B cell (primary cell): ENCODE measurements around the gene CPA4. TPM values are rescaled to one million over a fixed set of nuclear protein-coding genes. Genes with fewer than 3 reads are reported as not detected.

Experiments used
- ATAC-seq: fragments of 200-7000 bp; cut with Tn5 transposase; one replicate; pipeline ENCODE4 v1.10.0; 2021; ENCODE audit warnings: low read depth, mild to moderate bottlenecking, moderate number of reproducible peaks, moderate library complexity
- CTCF ChIA-PET: fragments of 350-600 bp; sonication (Branson Sonifier 250); formaldehyde crosslinking; loops from one replicate; lab custom pipeline; 2021; ENCODE audit warnings: antibody characterized with exemption, inconsistent platforms; lab: Charles Lee
- POLR2A ChIA-PET: fragments of 350-600 bp; sonication (Branson Sonifier 250); formaldehyde crosslinking; loops from one replicate; lab custom pipeline; 2021; ENCODE audit warnings: antibody characterized with exemption; lab: Charles Lee
- DNase-seq: peaks from one replicate; pipeline ENCODE4 v3.0.0; 2013
- H2AFZ ChIP-seq: 2 replicates; pipeline ENCODE4 v1.6.1; 2012; ENCODE audit warnings: mild to moderate bottlenecking, low read depth, low read length; ENCODE audit not compliant: insufficient read depth, poor library complexity, severe bottlenecking
- H3K27ac ChIP-seq, 2 donors: 1 replicate in 1 of 2; 2 replicates in 1 of 2; pipeline ENCODE4 v1.5.1; 2012 to 2013; ENCODE audit warnings: low read length in 2 of 2, mild to moderate bottlenecking in 2 of 2, moderate library complexity in 1 of 2
- H3K27me3 ChIP-seq, 4 experiments: fragments of 200-600 bp in 1 of 4; sonication (generic) in 1 of 4; replicated peaks in 1 of 4; 1 replicate in 2 of 4; 2 replicates in 2 of 4; pipeline versions ENCODE4 v1.6.1 to v1.7.0; 2013 to 2016; ENCODE audit warnings: low read length in 3 of 4, mild to moderate bottlenecking in 2 of 4, mixed read lengths in 1 of 4, moderate library complexity in 1 of 4; ENCODE audit not compliant: insufficient read depth in 4 of 4, control insufficient read depth in 3 of 4; ENCODE audit errors: control extremely low read depth in 1 of 4
- H3K36me3 ChIP-seq, 2 experiments: replicated peaks in 1 of 2; 1 replicate in 1 of 2; 2 replicates in 1 of 2; pipeline versions ENCODE4 v1.6.1 to v1.7.1; 2013; ENCODE audit warnings: low read length in 1 of 2; ENCODE audit not compliant: insufficient read depth in 2 of 2, control insufficient read depth in 1 of 2; ENCODE audit errors: control extremely low read depth in 1 of 2, extremely low read depth in 1 of 2
- H3K4me1 ChIP-seq, 2 donors: fragments of 200-600 bp in 1 of 2; sonication (generic) in 1 of 2; 1 replicate in 1 of 2; 2 replicates in 1 of 2; pipeline versions ENCODE4 v1.5.1 to v1.6.1; 2013 to 2017; ENCODE audit warnings: low read length in 2 of 2; ENCODE audit not compliant: control insufficient read depth in 2 of 2, insufficient read depth in 2 of 2
- H3K4me2 ChIP-seq: replicated peaks from 2 replicates; pipeline ENCODE3; 2012; ENCODE audit warnings: mild to moderate bottlenecking, low read depth, low read length; ENCODE audit not compliant: poor library complexity, severe bottlenecking
- H3K4me3 ChIP-seq, 5 experiments: fragments of 200-600 bp in 1 of 5; sonication (generic) in 1 of 5; 1 replicate in 3 of 5; 2 replicates in 2 of 5; pipeline versions ENCODE4 v1.5.1 to v1.7.0; 2011 to 2016; ENCODE audit warnings: low read length in 4 of 5, mild to moderate bottlenecking in 4 of 5, low read depth in 2 of 5, control low read depth in 1 of 5, moderate library complexity in 1 of 5; ENCODE audit not compliant: insufficient read depth in 1 of 5; ENCODE audit errors: control extremely low read depth in 1 of 5, extremely low read depth in 1 of 5
- H3K79me2 ChIP-seq: fragments of 200-600 bp; sonication (generic); one replicate; pipeline ENCODE4 v1.6.0; 2016; ENCODE audit warnings: low read length; ENCODE audit not compliant: control insufficient read depth, insufficient read depth
- H3K9ac ChIP-seq: fragments of 200-600 bp; sonication (generic); 2 replicates; pipeline ENCODE4 v1.6.1; 2017; ENCODE audit warnings: mild to moderate bottlenecking, low read length, moderate library complexity
- H3K9me3 ChIP-seq, 3 donors: one replicate each; pipeline versions ENCODE4 v1.6.1 to v1.7.1; 2013; ENCODE audit warnings: low read length in 2 of 3; ENCODE audit not compliant: control insufficient read depth in 2 of 3, insufficient read depth in 1 of 3; ENCODE audit errors: control extremely low read depth in 1 of 3
- H4K20me1 ChIP-seq: 2 replicates; pipeline ENCODE4 v1.6.0; 2012; ENCODE audit warnings: mild to moderate bottlenecking, low read length; ENCODE audit not compliant: insufficient read depth, control insufficient read depth, poor library complexity, severe bottlenecking
- H3K27ac Mint-ChIP-seq: one replicate; pipeline ENCODE4 v1.8.0; 2021; ENCODE audit warnings: mixed read lengths
- H3K27me3 Mint-ChIP-seq: one replicate; pipeline ENCODE4 v1.8.0; 2021; ENCODE audit warnings: mixed read lengths
- H3K4me1 Mint-ChIP-seq: one replicate; pipeline ENCODE4 v1.8.0; 2021; ENCODE audit warnings: mixed read lengths
- H3K4me3 Mint-ChIP-seq: one replicate; pipeline ENCODE4 v1.8.0; 2021; ENCODE audit warnings: mixed read lengths
- H3K9me3 Mint-ChIP-seq: one replicate; pipeline ENCODE4 v1.8.0; 2022; ENCODE audit warnings: mixed read lengths; ENCODE audit not compliant: insufficient read depth
- CTCF ChIP-seq: fragments of 200-600 bp; IDR thresholded peaks from one replicate; pipeline ENCODE4 v1.8.0; 2022; ENCODE audit warnings: antibody characterized with exemption, mild to moderate bottlenecking
- EZH2 ChIP-seq: IDR thresholded peaks from 2 replicates; pipeline ENCODE4 v1.6.1; 2012; ENCODE audit warnings: borderline replicate concordance, low read depth, mild to moderate bottlenecking, moderate library complexity, low read length; ENCODE audit not compliant: insufficient read depth, poor library complexity, severe bottlenecking
- WGBS: methylation state at CpG from one replicate; pipeline ENCODE4 v1.1.5; 2013; ENCODE audit warnings: missing lambda C conversion rate; ENCODE audit not compliant: insufficient coverage; 5-methylcytosine and 5-hydroxymethylcytosine counted together
- intact Hi-C: fragments of 100-400 bp; cut with micrococcal nuclease; formaldehyde crosslinking; loops from one replicate; pipeline ENCODE4 v1.10.0; 2022
- polyA plus RNA-seq: library from polyadenylated mRNA; depleted of rRNA; stranded (reverse); fragments of >200 nt; gene quantifications from 2 replicates; pipeline ENCODE4 v1.2.3, GENCODE V29; 2012
- total RNA-seq, 2 donors: library from RNA; stranded (reverse); fragments of 120-200 nt in 1 of 2; gene quantifications; 1 replicate in 1 of 2; 2 replicates in 1 of 2; pipeline versions ENCODE4 v1.2.3 to v1.2.4, GENCODE V29; 2013 to 2022

Gene CPA4
- total and polyA plus RNA-seq, 2 donors (not counting 1 experiment from before 2014, with no cell fraction given), result not detected

- H3K27me3 ChIP-seq, result no peaks in the 10 kb centered on the region
- H3K4me3 Mint-ChIP-seq, result no peak overlapping the region
- no peaks in the 10 kb centered on the region for H3K4me1 ChIP-seq
- no peak overlapping the region for H3K4me3 ChIP-seq
- H3K9ac ChIP-seq, result no peak overlapping the region
- peaks cover 21% of the 10 kb centered on the region for H3K27me3 Mint-ChIP-seq
- H3K27ac Mint-ChIP-seq, result no peak overlapping the region
- H3K9me3 ChIP-seq, result peaks cover 2 to 19% (median 9%) of the 10 kb centered on the region in 3 donors
- TF ChIP-seq CTCF, result no peak
- no peak for TF ChIP-seq EZH2
- no peak overlapping the region for H3K4me2 ChIP-seq
- no peaks in the 10 kb centered on the region for H3K36me3 ChIP-seq
- POLR2A ChIA-PET, result no interaction called here
- ATAC-seq, result no peak
- H3K79me2 ChIP-seq, result no peaks in the 10 kb centered on the region
- WGBS, result 30% methylated on average over 1 of the region's 2 CpGs
- no peaks in the 10 kb centered on the region for H3K4me1 Mint-ChIP-seq
- intact Hi-C loops, result no loop called here
- CTCF ChIA-PET, result interaction anchor here (1.3 kb wide), 1 partner anchor 495 kb away, joined by 3 read pairs; no protein-coding TSS in a partner anchor
- H4K20me1 ChIP-seq, result no peaks in the 10 kb centered on the region
- peaks cover 2% of the 10 kb centered on the region for H3K9me3 Mint-ChIP-seq
- DNase-seq, result no peak
- H2AFZ ChIP-seq, result no peak overlapping the region
- H3K27ac ChIP-seq, result no peak overlapping the region
Measured at GRCh38 chr7:130263130-130263529, 29.8 kb upstream of the CPA4 start.

GRCh38 chr7:130266258-130266960 lies 26.6 kb upstream of the CPA4 start, which contains the start of gene CPA2:
Gene CPA2 (plus strand): TSS chr7:130266863. CDS start chr7:130266882, 19 bp downstream.
- Histone ChIP-seq H3K27me3 (no peaks in the 10 kb centered on the region), H3K9ac (no peak within 1 kb of the TSS), H3K36me3 (no peaks in the 10 kb centered on the region), H3K9me3 (peaks cover 0 to 14% (median 0%) of the 10 kb centered on the region in 3 donors), H2AFZ (no peak within 1 kb of the TSS), H3K4me1 (no peaks in the 10 kb centered on the region), H3K79me2 (no peaks in the 10 kb centered on the region), H3K27ac (no peak within 1 kb of the TSS), H4K20me1 (no peaks in the 10 kb centered on the region), H3K4me2 (no peak within 1 kb of the TSS), H3K4me3 (no peak within 1 kb of the TSS)
- Mint-ChIP-seq H3K4me1 (no peaks in the 10 kb centered on the region), H3K27me3 (peaks cover 26% of the 10 kb centered on the region), H3K27ac (no peak within 1 kb of the TSS), H3K9me3 (no peaks in the 10 kb centered on the region), H3K4me3 (no peak within 1 kb of the TSS)
- no peak for DNase-seq
- no peak for TF ChIP-seq EZH2
- TF ChIP-seq CTCF, result no peak
- CTCF ChIA-PET, result no interaction called here
- 100% methylated on average over 2 of the region's 3 CpGs for WGBS
- intact Hi-C loops, result no loop called here
- no peak for ATAC-seq
- POLR2A ChIA-PET, result no interaction called here
